K562 (cell line): ENCODE results near the gene STX3. TPM values are rescaled to one million over a fixed set of nuclear protein-coding genes. Genes with fewer than 3 reads are reported as not detected.

Source experiments
- ATAC-seq: fragments of 200-7000 bp; cut with Tn5 transposase; 3 replicates; pipeline ENCODE4 v1.9.1; 2020; ENCODE audit warnings: moderate library complexity
- Bru-seq: library from RNA; stranded (reverse); fragments of 400-500 nt; gene quantifications from one replicate; lab custom pipeline; 2021; lab: Mats Ljungman, UMichigan
- BruChase-seq, 2 experiments: library from RNA; stranded (reverse); fragments of 400-500 nt; gene quantifications; one replicate each; lab custom pipeline; 2021; lab: Mats Ljungman, UMichigan
- BruUV-seq: library from RNA; stranded (reverse); fragments of 400-500 nt; replicated peaks from 2 replicates; lab custom pipeline; 2021; lab: Mats Ljungman, UMichigan
- CTCF ChIA-PET: fragments of 300-600 bp; formaldehyde crosslinking; extraction: SDS; loops from one replicate; lab custom pipeline; 2021; ENCODE audit warnings: low intra/inter-chr PET ratio; lab: Yijun Ruan, JAX
- POLR2A ChIA-PET: fragments of 300-600, 350-650 bp; sonication (Branson Sonifier 250); formaldehyde crosslinking; extraction: SDS; loops from one replicate; lab custom pipeline; 2021; ENCODE audit warnings: antibody characterized with exemption, inconsistent platforms; lab: Yijun Ruan, JAX
- DNase-seq, 4 experiments: peaks; one replicate each; pipeline versions ENCODE4 v3.0.0 to v3.0.0-alpha.2; 2011 to 2018; ENCODE audit warnings: low spot score in 3 of 4, mixed read lengths in 3 of 4; ENCODE audit errors: extremely low read depth in 1 of 4
- FAIRE-seq: peaks from 2 replicates; lab custom pipeline; 2011; peaks lifted over from hg19 to GRCh38; lab: Jason Lieb, UNC
- H2AFZ ChIP-seq: 2 replicates; pipeline ENCODE4 v1.6.0; 2011; ENCODE audit warnings: low read depth, low read length, control low read depth, inconsistent platforms
- H3K27ac ChIP-seq: fragments of 200-600 bp; 3 replicates; pipeline ENCODE4 v1.8.0; 2011; ENCODE audit warnings: low read depth, mild to moderate bottlenecking, control low read depth, inconsistent platforms, low read length, moderate library complexity, mixed read lengths; ENCODE audit errors: extremely low read depth
- H3K27me3 ChIP-seq, 2 experiments: fragments of 300-600 bp in 1 of 2; 2 replicates in 1 of 2; 3 replicates in 1 of 2; pipeline versions ENCODE4 v1.6.0 to v1.8.0; 2011; ENCODE audit warnings: inconsistent platforms in 2 of 2, low read length in 2 of 2, mild to moderate bottlenecking in 1 of 2, mixed read lengths in 1 of 2, moderate library complexity in 1 of 2; ENCODE audit not compliant: control insufficient read depth in 2 of 2, insufficient read depth in 2 of 2
- H3K36me3 ChIP-seq: fragments of 300-600 bp; 3 replicates; pipeline ENCODE4 v1.8.0; 2011; ENCODE audit warnings: mild to moderate bottlenecking, low read length, inconsistent platforms; ENCODE audit not compliant: control insufficient read depth, insufficient read depth
- H3K4me1 ChIP-seq, 2 experiments: fragments of 200-600 bp in 1 of 2; replicated peaks in 1 of 2; 2 replicates in 1 of 2; 3 replicates in 1 of 2; pipeline versions ENCODE4 v1.5.1 to v1.8.0; 2011; ENCODE audit warnings: inconsistent platforms in 2 of 2, low read length in 2 of 2, mild to moderate bottlenecking in 1 of 2, mixed read lengths in 1 of 2, moderate library complexity in 1 of 2; ENCODE audit not compliant: control insufficient read depth in 2 of 2, insufficient read depth in 2 of 2
- H3K4me2 ChIP-seq: 2 replicates; pipeline ENCODE4 v1.6.1; 2011; ENCODE audit warnings: low read length, control low read depth, inconsistent platforms, mixed read lengths; ENCODE audit not compliant: insufficient read depth
- H3K4me3 ChIP-seq: fragments of 200-600 bp; sonication (generic), shearing (Covaris generic); 2 replicates; pipeline ENCODE4 v1.5.1; 2016; ENCODE audit warnings: control low read depth, inconsistent platforms
- H3K79me2 ChIP-seq: fragments of 200-600 bp; 3 replicates; pipeline ENCODE4 v1.8.0; 2011; ENCODE audit warnings: low read length, inconsistent platforms; ENCODE audit not compliant: control insufficient read depth, insufficient read depth
- H3K9ac ChIP-seq, 2 experiments: 2 replicates each; pipeline versions ENCODE4 v1.6.0 to v1.6.1; 2011; ENCODE audit warnings: low read depth in 2 of 2, low read length in 2 of 2, control low read depth in 1 of 2, inconsistent platforms in 1 of 2, mild to moderate bottlenecking in 1 of 2, mixed read lengths in 1 of 2; ENCODE audit not compliant: insufficient read depth in 1 of 2
- H3K9me1 ChIP-seq: one replicate; pipeline ENCODE4 v1.6.0; 2011; ENCODE audit warnings: inconsistent platforms, mild to moderate bottlenecking, low read length, moderate library complexity; ENCODE audit not compliant: control insufficient read depth, insufficient read depth
- H3K9me3 ChIP-seq: replicated peaks from 2 replicates; pipeline ENCODE4 v1.5.1; 2011; ENCODE audit warnings: low read depth, low read length, inconsistent platforms; ENCODE audit not compliant: control insufficient read depth, insufficient read depth
- H4K20me1 ChIP-seq: replicated peaks from 2 replicates; pipeline ENCODE4 v1.6.1; 2011; ENCODE audit warnings: low read length, inconsistent platforms, mixed read lengths; ENCODE audit not compliant: control insufficient read depth, insufficient read depth
- CEBPG ChIP-seq, 3 experiments: fragments of 200-800 bp in 1 of 3; sonication (Bioruptor generic) in 1 of 3; sonication (generic) in 1 of 3; formaldehyde crosslinking in 1 of 3; IDR thresholded peaks in 2 of 3; conservative IDR thresholded peaks in 1 of 3; 2 replicates each; pipeline versions ENCODE4 v1.6.1 to v1.8.0; 2016 to 2022; ENCODE audit warnings: missing compliant biosample characterization in 2 of 3, missing genetic modification characterization in 2 of 3, mild to moderate bottlenecking in 1 of 3, missing genetic modification reagents in 1 of 3
- HDAC8 ChIP-seq: fragments of 450-650 bp; IDR thresholded peaks from 2 replicates; pipeline ENCODE4 v1.6.1; 2016; ENCODE audit warnings: mild to moderate bottlenecking, missing genetic modification characterization, moderate library complexity, missing compliant biosample characterization
- HES1 ChIP-seq: fragments of 450-650 bp; IDR thresholded peaks from 2 replicates; pipeline ENCODE4 v1.6.1; 2016; ENCODE audit warnings: low read depth, mild to moderate bottlenecking, moderate library complexity
- PURB ChIP-seq: sonication (generic); formaldehyde crosslinking; IDR thresholded peaks from 2 replicates; pipeline ENCODE4 v1.9.0; 2021; ENCODE audit warnings: low read depth, mild to moderate bottlenecking, missing genetic modification reagents
- RNF219 ChIP-seq: fragments of 250-450 bp; sonication (Bioruptor Pico); IDR thresholded peaks from 2 replicates; pipeline ENCODE4 v1.5.0; 2022; ENCODE audit warnings: mild to moderate bottlenecking
- TRIM28 ChIP-seq: fragments of 450-650 bp; IDR thresholded peaks from 2 replicates; pipeline ENCODE4 v1.6.1; 2017
- WGBS: fragments of 100-300 bp; shearing (Covaris generic); methylation state at CpG from one replicate; pipeline ENCODE4 v1.1.6; 2016; ENCODE audit warnings: low coverage, mixed read lengths; ENCODE audit not compliant: insufficient coverage; ENCODE audit errors: missing lambda C conversion rate; 5-methylcytosine and 5-hydroxymethylcytosine counted together
- in situ Hi-C: fragments of 300-500 bp; cut with MboI; formaldehyde crosslinking; loops from 4 replicates; pipeline ENCODE4 v1.15.0; 2018; ENCODE audit warnings: inconsistent platforms, mixed read lengths
- intact Hi-C: fragments of 100-400 bp; cut with micrococcal nuclease; formaldehyde crosslinking; loops from 2 replicates; pipeline ENCODE4 v1.14.2; 2022
- long read RNA-seq, 3 experiments: library from polyadenylated mRNA in 2 of 3; library from RNA in 1 of 3; unstranded in 2 of 3; stranded (forward) in 1 of 3; transcript quantifications; one replicate each; pipeline ENCODE4 v2.0.0, GENCODE V29; 2019 to 2022
- polyA minus RNA-seq, 3 experiments: library from RNA; depleted of rRNA, polyadenylated mRNA; stranded (reverse); fragments of >200 nt; gene quantifications; 2 replicates each; pipeline ENCODE4 v1.2.3, GENCODE V29; 2011
- polyA plus RNA-seq, 8 experiments: library from polyadenylated mRNA; depleted of rRNA in 4 of 8; stranded (reverse) in 5 of 8; unstranded in 3 of 8; fragments of >200 nt; fragmentation: Nextera tagmentation in 2 of 8; fragmentation: Illumina TruSeq in 1 of 8; extraction: Ambion mirVana in 2 of 8; extraction: Trizol in 1 of 8; gene quantifications; 2 replicates each; pipeline versions ENCODE4 v1.2.1 to v1.2.3, GENCODE V29; 2011 to 2014; ENCODE audit warnings: inconsistent platforms in 1 of 8, missing spikeins in 1 of 8
- total RNA-seq, 7 experiments: library from RNA; depleted of rRNA in 6 of 7; stranded (reverse); fragments of >200 nt in 6 of 7; fragmentation: Illumina TruSeq in 2 of 7; extraction: Trizol in 2 of 7; gene quantifications; 2 replicates each; pipeline versions ENCODE4 v1.2.1 to v1.2.3, GENCODE V29; 2011 to 2021; ENCODE audit warnings: low replicate concordance in 1 of 7

Gene STX3
- 37.7 and 53.0 TPM in 2 replicates for total RNA-seq (2011; cell fraction: chromatin; rRNA removed; ENCODE audit: low replicate concordance)
- total RNA-seq (2011; cell fraction: nucleolus; rRNA removed) = 20.0 and 22.1 TPM in 2 replicates
- total RNA-seq (2011; cell fraction: nucleoplasm; rRNA removed) = 33.5 and 50.9 TPM in 2 replicates
- total RNA-seq (2014; rRNA removed) (46.2 and 48.2 TPM in 2 replicates), total RNA-seq (2014; rRNA removed; fragmentation: Illumina TruSeq; extraction: Trizol) (60.5 and 67.7 TPM in 2 replicates), total RNA-seq (2015; rRNA removed; fragmentation: Illumina TruSeq; extraction: Trizol) (91.6 and 94.0 TPM in 2 replicates), total RNA-seq (2021) (37.1 and 37.5 TPM in 2 replicates), polyA plus RNA-seq (2011; rRNA removed) (56.0 and 75.4 TPM in 2 replicates), polyA plus RNA-seq (2014; fragmentation: Illumina TruSeq; extraction: Trizol) (52.1 and 54.2 TPM in 2 replicates), polyA plus RNA-seq (2014; fragmentation: Nextera tagmentation; extraction: Ambion mirVana) (10 to 100 TPM; 12.0 to 14.4 TPM), polyA plus RNA-seq (2014; rRNA removed) (48.7 and 52.2 TPM in 2 replicates), polyA minus RNA-seq (2011; rRNA and poly(A)+ RNA removed) (58.8 and 76.1 TPM in 2 replicates), Bru-seq, nascent RNA (percentile 67 among the genes with signal in this experiment), BruChase-seq, experiment 1, labeled RNA remaining after a 2-hour chase (percentile 69 among the genes with signal in this experiment), BruChase-seq, experiment 2, labeled RNA remaining after a 6-hour chase (percentile 75 among the genes with signal in this experiment)
- 37.5 and 56.2 TPM in 2 replicates for polyA plus RNA-seq (2011; cell fraction: cytosol; rRNA removed)
- polyA plus RNA-seq (2011; cell fraction: nucleus; rRNA removed) = 27.6 and 52.1 TPM in 2 replicates
- 50.5 and 70.4 TPM in 2 replicates for polyA plus RNA-seq (2012)
- polyA minus RNA-seq (2011; cell fraction: cytosol; rRNA and poly(A)+ RNA removed) = 20.0 and 27.8 TPM in 2 replicates
- 15.6 and 39.2 TPM in 2 replicates for polyA minus RNA-seq (2011; cell fraction: nucleus; rRNA and poly(A)+ RNA removed)
- long read RNA-seq, experiment 1, transcript STX3-201 (11 exons, 3,299 nt) = major isoform, 274 of 383 reads
- long read RNA-seq, experiment 1, transcript STX3-203 (10 exons, 1,571 nt) = minor isoform, 7 of 383 reads
- long read RNA-seq, experiment 1, partial matches to known transcripts = 8 of 383 reads
- long read RNA-seq, experiment 1, other reads (novel, unspliced or antisense) = 93 of 383 reads
- long read RNA-seq, experiment 2, transcript STX3-201 (11 exons, 3,299 nt) = major isoform, 38 of 74 reads
- long read RNA-seq, experiment 2, partial matches to known transcripts = 7 of 74 reads
- long read RNA-seq, experiment 2, other reads (novel, unspliced or antisense) = 24 of 74 reads
- long read RNA-seq, experiment 3, transcript STX3-201 (11 exons, 3,299 nt) = major isoform, 18 of 31 reads
- long read RNA-seq, experiment 3, partial matches to known transcripts = 1 of 31 reads
- long read RNA-seq, experiment 3, other reads (novel, unspliced or antisense) = 11 of 31 reads

- peaks cover 19 to 33% of the 10 kb centered on the region in 2 experiments; a peak in 4 of 5 replicates for H3K4me1 ChIP-seq
- POLR2A ChIA-PET = interaction anchor here (0.7 to 4.0 kb wide), 12 partner anchors 10 to 1164 kb away, joined by 3 to 32 read pairs (median 4); partner anchors contain the start of genes MRPL16 and PATL1
- H3K27me3 ChIP-seq = no peaks in the 10 kb centered on the region
- H3K9me1 ChIP-seq = peaks cover 3% of the 10 kb centered on the region
- peak within 1 kb of the TSS; percentile 94 for H3K4me3 ChIP-seq
- H3K9me3 ChIP-seq = no peaks in the 10 kb centered on the region
- H3K36me3 ChIP-seq = peaks cover 19% of the 10 kb centered on the region; the same call in 1 of the 3 replicates
- FAIRE-seq (no peak), DNase-seq (peak; percentile 85 to 90 (median 88)), ATAC-seq (peak; percentile 92)
- CTCF ChIA-PET = interaction anchor here (0.6 to 3.8 kb wide), 3 partner anchors 47 to 218 kb away, joined by 3 to 28 read pairs (median 8); no protein-coding TSS in a partner anchor
- peaks cover 14% of the 10 kb centered on the region for H4K20me1 ChIP-seq
- BruUV-seq = no TSS peak
- intact Hi-C loops = loop anchor here (1.0 to 10.0 kb wide), 6 partner anchors 47 to 375 kb away; partner anchors contain the start of gene MS4A3
- peaks cover 49% of the 10 kb centered on the region for H3K79me2 ChIP-seq
- H2AFZ ChIP-seq = peak within 1 kb of the TSS; percentile 96
- H3K4me2 ChIP-seq = peak within 1 kb of the TSS; percentile 94
- peak within 1 kb of the TSS; percentile 84 to 88 for H3K9ac ChIP-seq
- peak within 1 kb of the TSS; percentile 88 for H3K27ac ChIP-seq
- in situ Hi-C loops = loop anchor here (5.0 kb wide), 1 partner anchor 47 kb away; no protein-coding TSS in a partner anchor
- WGBS = 1% methylated on average over 37 of the region's 80 CpGs
- TF ChIP-seq CEBPG (CRISPR knock-in tag; IDR thresholded peaks at IDR 0.05) (no peak), CEBPG (tag; conservative IDR thresholded peaks at IDR 0.05 in 1 of 2, IDR thresholded peaks at IDR 0.05 in 1 of 2) (no peak), PURB (CRISPR knock-in tag) (no peak), HDAC8 (no peak), HES1 (no peak), RNF219 (CRISPR knock-in tag) (no peak), TRIM28 (no peak)
These were observed at the start of gene STX3 for GRCh38 chr11:59754859-59755700. TSS of gene STX3 (plus strand) at chr11:59755376. CDS start at chr11:59755606, 230 bp downstream.
